ENCODE data around the gene MEIS2.

The MEIS2 gene

DNA sequence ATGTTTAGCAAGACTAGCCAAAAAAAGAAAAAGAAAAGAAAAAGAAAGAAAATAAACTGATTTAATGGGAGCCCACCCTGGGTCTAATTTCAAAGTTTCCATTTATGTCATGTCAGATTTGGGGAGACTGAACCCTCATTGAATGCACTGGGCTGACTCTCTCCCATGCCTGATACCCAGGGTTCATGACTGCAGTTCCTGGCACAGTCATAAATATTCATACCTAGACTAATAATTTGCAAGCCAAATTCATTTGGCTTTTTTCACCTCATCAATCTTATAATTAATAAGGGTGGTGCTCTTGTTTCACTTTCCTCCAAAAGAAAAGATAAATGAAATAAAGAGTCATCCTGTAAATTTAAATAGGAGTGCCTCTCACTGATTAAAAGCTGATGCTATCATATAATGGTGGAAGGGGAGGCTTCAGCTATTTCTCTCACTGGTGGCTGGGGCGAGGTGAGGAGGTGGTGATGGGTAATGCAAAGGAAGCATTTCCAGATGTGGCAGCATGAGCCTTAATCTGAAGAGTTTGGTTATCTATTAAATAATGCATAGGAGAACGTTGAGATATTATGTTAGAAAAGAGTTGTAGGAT lies 224.5 kb downstream of the MEIS2 start:
- no peak for DNase-seq

DNA sequence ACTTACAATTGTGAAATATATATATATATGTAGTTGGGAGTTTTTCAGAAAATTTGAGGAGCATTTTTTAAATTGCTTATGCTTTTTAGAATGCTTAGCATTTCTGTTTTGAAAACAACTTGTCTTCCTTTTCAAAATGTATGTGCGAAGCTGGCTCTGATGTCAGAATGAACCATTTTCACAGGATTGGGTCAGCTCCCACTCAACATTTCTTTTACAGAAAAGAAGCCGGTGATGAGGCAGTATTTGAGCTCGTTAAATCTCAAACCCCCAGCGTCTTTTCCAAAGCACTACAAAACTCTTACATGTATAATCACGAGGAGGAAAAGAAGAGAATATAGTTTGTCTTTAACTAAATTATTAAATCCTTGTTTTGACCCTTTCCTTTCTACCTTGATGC lies 225.4 kb downstream of the MEIS2 start:
- DNase-seq = no peak

DNA sequence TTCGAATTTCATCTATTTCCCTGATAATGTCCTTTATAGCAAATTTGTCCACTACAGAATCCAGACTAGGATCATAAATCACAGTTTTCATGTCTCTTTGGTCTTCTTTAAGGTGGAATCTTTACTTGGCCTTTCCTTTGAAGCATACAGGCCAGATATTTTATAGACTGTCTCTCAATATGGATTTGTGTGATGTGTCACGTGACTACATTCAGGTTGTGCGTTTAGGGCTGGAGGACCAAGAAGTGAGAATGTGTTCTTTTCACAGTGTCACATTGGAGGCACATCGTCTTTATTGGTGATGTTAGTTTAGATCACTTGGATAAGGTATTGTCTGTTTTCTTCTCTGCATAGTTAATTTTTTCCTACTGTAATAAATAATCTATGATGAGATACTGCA lies 232.9 kb downstream of the MEIS2 start:
- no peak for DNase-seq

DNA sequence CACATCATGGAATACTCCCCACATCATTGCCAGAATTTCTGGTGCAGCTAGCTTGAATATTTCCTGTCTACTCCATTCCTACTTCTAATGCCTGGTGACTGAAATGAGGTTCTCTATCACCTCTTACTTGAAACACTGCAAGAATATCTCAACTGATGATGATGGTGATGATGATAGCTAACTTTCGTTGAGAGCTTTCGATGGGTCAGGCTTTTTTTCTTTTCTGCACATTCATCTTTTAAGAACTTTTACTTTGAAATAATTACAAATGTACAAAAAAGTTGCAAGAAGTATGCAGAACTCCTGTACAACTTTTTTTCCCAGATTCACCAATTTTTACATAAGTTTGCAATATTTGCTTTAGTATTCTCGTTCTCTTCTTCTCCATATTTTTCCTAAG lies 233.5 kb downstream of the MEIS2 start:
- DNase-seq = no peak

DNA sequence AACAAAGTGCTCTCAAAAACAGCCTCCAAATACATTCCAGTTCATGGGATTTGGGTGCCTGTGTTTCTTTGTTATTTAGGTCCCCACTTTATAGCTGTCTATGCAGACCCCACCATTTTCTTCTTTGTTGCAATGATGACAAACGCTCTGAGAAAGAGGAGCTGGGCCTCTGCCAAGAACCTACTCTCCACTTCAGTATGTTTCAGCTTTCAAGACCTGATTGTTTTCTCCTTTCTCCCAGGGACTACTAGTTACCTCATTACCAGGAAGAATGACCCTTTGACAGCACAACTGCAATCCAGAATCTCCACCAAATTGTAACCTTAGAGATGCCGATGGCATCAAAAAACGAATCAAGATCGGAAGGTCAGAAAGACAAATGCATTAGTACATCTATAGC lies 236.8 kb downstream of the MEIS2 start:
- DNase-seq = no peak

DNA sequence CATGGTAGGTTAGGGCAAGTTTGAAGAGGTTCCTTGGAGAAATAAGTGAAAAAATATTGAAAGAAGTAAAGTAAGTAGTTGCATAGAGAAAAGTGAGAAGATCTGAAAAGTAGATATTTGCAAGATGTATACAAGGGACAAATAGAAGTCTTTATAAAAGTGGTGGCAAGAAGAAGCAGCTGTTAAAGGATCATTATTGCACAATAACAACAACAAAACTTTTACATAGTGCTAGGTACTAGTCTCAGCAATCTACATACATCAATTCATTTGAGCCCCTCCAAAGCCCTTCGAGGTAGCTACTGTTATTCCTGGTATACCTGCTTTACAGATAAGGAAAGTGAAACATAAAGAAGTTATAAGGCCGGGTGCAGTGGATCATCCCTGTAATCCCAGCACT lies 239.6 kb downstream of the MEIS2 start:
- DNase-seq = no peak

DNA sequence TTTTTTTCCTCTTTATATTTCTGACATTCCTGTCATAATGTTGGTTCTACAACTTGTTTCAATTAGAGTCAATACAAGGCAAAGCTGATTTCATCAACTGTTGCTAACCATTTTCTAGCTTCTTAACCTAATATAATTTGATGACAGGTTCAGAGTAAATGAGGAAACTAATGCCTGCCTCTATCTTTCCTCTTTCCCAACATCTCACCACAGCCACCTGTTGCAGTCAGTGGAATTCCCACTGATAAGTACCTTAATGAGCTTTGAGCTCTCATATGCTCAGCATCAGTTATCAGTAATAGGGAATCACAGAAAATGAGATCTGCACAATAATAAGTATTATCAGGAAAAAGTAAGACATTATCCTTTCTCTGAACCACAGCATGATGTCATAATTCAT lies 241.9 kb downstream of the MEIS2 start:
- DNase-seq = no peak

DNA sequence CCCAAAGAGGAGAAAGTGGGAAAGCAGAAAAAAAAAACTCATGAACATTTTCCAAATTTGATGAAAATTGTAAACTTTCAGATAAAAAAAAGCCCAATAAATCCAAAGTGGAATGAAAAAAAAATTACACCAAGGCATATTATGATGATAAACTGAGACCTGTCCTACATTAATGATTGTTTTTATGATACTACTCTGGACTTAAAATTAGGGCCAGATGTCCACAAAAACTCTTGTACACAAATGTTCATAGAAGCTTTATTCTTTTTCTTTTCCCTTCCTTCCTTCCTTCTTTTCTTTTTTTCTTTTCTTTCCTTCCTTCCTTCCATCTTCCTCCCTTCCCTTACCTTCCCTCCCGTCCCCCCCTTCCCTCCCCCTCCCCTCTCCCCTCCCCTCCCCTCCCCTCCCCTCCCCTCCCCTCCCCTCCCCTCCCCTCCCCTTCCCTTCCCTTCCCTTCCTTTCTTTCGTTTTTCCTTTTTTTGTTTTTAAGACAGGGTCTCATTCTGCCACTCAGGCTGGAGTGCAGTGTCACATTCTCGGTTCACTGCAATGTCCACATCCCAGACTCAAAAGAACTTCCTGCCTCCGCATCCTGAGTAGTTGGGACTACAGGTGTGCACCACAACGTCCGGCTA lies 243.9 kb downstream of the MEIS2 start:
- DNase-seq = no peak

DNA sequence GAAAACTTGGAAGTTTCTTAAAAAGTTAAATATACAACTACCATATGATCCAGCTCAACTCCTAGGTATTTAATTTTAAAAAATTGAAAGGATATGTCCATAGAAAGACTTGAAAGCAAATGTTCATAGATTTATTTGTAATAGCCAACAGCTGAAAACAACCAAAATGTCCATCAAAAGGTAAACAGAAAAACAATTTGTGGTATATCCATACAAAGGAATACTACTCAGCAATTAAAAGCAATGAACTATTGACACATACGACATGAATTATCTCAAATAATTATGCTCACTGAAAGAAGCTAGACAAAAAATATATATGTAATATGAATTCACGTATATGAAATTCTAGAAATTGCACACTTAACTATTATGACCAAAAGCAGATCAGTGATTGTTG lies 249.5 kb downstream of the MEIS2 start:
- DNase-seq = no peak

DNA sequence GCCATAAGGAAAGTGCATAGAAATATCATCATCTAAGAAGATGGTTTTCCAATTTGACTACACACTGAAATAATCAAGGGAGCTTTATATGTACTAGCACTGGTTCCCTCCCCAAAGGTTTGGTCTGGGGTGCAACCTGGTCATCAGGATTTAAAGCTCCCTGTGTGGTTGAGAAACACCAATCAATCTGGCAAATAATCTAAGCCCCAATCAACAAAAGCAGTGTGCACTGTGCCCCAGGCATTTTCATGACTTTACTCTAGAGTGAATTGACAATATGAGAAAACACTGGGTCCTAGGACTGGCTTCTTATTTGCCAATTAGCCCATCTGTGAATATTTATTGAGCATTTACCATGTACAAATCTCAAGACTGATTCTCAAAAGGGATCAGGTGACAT lies 255.1 kb downstream of the MEIS2 start:
- no peak for DNase-seq

DNA sequence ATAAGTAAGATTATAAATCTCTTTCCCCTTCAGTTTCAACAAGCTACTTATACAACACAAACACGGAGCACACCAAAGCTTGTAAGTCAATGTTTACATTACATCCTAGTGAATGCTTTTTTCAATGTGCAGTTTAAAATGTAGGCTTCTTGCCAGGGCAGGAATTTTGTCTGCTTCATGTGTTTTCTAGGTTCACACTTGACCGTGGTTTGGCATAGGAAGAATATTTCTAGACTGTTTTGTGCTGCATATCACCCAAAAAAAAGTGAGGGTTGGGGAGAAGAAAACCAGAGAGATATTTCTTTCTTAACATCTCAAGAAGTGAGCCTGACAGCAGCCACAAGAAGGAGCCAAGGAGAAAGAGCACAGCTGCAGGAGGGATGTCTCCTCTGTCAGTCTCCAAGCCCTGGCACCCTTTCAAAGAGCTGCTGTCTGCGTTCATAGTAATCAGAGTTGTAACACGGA lies 255.8 kb downstream of the MEIS2 start:
- DNase-seq = no peak

DNA sequence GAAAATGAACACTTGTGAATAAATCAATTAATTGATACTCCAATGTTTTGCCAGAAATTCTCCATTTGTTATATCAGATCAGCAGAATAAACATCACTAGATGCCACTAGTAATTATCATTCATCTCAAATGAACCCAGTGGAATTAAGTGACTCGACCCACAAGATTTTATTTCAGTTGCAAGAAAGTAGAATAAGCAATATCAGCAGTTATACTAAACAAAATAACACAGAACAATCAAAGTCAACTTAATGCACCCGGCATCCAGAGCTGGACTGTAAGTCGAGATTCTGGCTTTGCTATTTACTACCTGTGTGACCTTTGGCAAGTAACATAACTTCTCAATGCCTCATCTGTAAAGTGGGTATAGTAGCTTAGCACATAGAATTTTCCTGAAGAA lies 256.5 kb downstream of the MEIS2 start:
- no peak for DNase-seq

DNA sequence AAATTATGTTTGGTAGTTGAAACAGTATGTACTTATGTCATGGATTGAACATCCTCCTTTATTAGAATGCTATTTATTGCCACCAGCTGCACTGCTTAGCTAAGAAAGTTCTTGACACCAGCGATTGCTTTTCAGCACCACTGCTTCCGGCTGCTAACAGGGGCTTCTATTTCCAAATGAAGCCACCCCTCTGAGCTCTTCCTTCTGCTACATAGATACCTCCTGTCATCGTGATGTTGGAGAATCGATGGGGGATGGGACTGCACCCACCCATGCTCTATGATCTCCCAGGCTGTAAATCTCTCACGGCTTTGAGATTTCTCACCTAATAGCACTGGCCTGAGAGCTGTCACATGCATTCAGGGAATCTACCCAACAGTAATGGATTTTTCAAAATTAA lies 259.2 kb downstream of the MEIS2 start:
- DNase-seq = no peak

All from suppressor macrophage (primary cell).